GM21619 (cell line): Measurements from ENCODE around the gene RAB4B.
A peak's percentile ranks its signal among the peaks of the same experiment; 100 is the strongest.
"Not testable (repeated sequence)": the region's sequence is repeated elsewhere in the genome, so short reads cannot be mapped to it uniquely, and the experiment has no call there.

Experiments used
- ATAC-seq: cut with Tn5 transposase; IDR thresholded peaks from one replicate; pipeline ENCODE4 v1.9.1; 2021; ENCODE audit not compliant: unreplicated experiment

The RAB4B gene

DNA sequence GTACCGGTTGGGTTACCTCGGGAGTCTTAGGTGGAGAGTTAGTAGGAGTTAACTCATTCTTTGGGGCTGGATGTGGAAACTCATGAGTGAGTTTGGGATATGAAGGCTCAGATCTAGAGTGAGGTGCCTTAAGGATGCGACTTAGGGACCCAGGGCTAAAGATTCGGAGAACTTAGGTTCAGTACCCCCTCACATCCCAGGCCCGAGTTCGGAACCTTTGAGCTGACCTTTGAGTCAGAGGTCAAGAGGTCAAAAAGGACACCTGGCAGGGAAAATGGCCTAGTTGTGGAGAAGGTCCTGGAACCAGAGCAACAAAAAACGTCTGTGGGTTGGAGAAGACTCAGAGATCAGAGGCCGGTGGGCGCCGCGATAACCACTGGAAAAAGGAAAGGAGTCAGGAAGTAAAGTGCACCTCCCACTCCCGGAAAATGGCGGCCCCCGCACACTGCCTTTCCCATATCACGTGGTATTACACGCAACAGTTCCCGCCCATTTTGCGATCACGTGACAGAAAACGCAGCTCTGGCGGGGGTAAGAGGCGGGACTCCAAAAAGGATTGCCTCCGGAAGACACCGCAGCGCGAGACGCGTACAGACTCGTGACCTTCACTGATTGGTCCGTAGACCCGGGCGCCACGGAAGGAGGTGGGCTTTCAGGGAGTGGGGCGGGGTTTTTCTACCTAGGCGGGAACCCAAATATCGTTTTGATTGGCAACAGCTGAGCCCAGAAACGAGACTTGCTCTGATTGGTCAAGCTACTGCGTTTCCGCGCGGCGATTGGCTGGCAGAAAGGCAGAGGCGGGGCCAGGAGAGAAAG, 27.8 kb upstream of the RAB4B start, which contains the start of gene ACTMAP:
Gene ACTMAP (minus strand): TSS at position 420 of the 816 bp plus-strand sequence. CDS start 674 bp downstream, outside the sequence.
- peak; percentile 76 for ATAC-seq

DNA sequence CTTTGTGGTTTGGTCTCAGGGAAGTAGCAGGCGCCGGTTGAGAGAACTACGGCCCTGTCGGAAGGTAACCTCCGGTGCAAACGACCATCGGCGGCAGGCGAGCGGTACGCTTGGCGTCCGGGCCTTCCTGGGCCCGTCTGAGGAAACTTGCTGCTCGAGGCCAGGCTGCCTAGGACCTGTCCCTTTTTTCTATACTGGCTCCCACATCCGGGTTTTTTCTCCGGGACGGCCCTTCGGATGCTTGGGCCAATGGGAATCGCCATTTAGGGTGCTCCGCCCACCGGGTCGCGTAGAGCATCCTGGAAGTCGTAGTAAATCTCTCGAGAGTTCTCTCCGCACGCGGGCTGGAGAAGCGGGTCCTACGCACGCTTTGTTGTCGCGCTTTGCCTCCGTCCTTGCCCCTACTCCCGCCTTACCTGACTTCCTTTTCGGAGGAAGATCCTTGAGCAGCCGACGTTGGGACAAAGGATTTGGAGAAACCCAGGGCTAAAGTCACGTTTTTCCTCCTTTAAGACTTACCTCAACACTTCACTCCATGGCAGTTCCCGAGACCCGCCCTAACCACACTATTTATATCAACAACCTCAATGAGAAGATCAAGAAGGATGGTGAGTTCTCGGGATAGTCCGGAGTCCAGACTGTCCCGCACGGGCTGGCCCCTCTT, 27.0 kb upstream of the RAB4B start, which contains the start of gene SNRPA:
Gene SNRPA (plus strand): TSS at position 330 of the 664 bp plus-strand sequence. CDS start 206 bp downstream, at position 536.
- peak; percentile 54 for ATAC-seq

DNA sequence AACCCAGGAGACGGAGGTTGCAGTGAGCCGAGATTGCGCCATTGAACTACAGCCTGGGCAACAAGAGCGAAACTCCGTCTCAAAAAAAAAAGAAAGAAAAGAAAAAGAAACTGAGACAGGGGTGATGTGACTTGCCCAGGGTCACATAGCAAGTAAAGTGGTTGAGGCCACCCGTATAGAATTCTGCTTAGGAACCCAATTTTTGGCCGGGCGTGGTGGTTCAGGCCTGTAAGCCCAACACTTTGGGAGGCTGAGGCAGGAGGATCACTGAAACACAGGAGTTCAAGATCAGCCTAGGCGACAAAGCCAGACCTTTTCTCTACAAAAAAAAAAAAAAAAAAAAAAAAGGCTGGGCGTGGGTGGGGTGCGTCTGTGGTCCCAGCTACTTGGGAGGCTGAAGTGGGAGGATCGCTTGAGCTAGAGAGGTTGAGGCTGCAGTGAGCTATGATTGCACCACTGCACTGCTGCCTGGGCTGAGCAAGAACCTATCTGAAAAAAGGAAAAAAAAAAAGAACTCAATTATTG, 25.7 kb upstream of the RAB4B start:
- ATAC-seq: no peak

DNA sequence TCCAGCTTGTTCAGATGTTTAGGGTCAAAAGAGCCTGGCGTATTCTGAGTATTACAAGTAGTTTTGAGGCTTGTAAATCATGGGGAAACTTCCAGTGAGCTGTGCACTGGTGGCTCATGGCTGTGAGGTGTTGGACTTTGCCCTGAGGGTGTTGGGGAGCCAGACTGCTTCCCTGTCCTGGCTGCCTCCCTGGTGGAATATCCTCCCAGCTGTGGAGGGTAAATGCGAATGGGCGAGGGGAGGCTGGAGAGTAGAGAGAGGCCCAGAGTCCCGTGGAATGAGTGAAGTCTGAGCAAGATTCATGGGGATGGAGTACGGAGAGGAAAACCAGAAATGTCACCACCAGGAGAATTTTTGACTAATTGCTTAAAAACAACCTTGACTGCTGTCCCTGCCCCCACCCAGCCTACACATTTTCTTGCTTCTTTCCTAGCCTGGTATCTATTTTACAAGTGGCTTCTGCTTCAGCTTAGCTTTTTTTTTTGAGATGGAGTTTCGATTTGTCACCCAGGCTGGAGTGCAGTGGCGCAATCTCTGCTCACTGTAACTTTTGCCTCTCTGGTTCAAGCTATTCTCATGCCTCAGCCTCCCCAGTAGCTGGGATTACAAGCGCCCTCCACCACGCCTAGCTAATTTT, 23.3 kb upstream of the RAB4B start:
- ATAC-seq: no peak

DNA sequence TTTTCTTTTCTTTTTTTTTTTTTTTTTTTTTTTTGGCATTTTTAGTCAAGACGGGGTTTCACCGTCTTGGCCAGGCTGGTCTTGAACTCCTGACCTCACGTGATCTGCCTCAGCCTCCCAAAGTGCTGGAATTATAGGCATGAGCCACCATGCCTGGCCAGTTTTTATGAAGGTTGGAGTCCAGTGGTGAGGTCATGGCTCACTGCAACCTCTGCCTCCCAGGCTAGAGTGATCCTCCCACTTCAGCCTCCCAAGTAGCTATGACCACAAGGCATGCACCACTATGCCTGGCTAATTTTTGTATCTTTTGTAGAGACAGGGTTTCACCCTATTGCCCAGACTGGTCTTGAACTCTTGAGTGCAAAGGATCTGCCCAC, 22.8 kb upstream of the RAB4B start:
- ATAC-seq: no peak

DNA sequence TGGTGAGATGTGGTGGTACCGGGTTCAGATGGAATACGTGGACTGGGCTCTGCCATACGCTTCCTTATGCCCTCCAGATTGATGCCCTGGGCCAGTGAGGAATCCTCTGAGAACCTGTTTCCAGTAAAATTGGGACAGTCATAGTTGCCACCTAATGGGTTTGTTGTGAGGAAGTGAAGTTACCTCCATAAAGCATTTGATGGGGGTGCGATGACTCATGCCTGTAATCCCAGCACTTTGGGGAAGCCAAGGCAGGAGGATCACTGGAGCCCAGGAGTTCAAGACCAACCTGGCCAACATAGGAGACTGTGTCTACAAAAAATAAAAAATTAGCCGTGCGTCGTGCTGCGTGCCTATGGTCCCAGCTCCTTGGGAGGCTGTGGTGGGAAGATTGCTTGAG, 22.3 kb upstream of the RAB4B start:
- no peak for ATAC-seq

DNA sequence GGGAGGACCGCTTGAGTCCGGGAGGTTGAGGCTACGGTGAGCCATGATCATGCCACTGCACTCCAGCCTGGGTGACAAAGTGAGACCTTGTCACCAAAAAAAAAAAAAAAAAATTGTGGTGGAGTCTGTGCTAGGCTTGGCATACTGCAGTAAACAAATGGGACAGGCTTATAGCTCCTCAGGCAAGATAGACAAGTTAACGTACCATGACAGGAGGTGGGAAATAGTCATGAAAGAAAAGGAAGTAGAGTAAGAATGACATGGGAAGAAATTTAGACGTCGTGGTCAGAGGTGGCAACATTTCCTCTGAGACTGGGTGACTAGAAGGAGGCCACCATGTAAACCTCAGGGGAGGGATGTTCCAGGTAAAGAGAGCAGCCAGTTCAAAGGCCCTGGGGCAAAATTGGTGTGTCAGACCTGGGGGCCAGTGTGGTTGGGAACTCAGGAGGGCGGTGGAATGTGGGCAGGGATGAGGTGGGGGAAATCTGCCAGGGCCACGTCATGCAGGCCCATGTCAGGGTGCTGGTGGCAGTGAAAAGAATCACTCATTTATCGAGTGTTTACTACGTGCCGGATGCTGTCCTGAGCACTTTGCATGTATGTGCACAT, 21.4 kb upstream of the RAB4B start:
- ATAC-seq: no peak

DNA sequence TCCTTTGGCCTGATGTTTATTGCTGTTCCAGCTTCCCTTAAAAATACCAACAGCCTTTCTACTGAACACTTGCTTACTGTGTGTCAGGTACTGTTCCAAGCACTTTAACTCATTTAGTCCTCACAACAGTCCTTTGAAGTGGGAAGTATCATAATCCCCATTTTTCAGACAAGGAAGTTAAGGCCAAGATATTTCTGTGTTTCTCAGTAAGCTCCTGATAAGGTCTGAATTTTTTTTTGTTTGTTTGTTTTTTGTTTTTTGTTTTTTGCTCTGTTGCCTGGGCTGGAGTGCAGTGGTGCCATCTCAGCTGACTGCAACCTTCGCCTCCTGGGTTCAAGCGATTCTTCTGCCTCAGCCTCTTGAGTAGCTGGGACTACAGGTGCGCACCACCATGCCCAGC, 19.6 kb upstream of the RAB4B start:
- no peak for ATAC-seq

DNA sequence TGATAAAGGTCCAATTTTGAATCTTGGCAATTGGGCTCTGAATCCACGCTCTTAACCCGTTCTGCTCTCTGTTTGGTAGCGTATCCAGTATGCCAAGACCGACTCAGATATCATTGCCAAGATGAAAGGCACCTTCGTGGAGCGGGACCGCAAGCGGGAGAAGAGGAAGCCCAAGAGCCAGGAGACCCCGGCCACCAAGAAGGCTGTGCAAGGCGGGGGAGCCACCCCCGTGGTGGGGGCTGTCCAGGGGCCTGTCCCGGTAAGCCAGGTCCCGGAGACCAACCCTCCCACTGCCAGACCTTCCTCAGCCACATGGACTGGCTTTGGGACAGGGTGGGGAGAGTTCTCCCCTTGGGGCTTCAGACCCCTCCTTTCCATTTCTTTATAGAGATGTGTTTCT, 18.7 kb upstream of the RAB4B start:
- no peak for ATAC-seq

DNA sequence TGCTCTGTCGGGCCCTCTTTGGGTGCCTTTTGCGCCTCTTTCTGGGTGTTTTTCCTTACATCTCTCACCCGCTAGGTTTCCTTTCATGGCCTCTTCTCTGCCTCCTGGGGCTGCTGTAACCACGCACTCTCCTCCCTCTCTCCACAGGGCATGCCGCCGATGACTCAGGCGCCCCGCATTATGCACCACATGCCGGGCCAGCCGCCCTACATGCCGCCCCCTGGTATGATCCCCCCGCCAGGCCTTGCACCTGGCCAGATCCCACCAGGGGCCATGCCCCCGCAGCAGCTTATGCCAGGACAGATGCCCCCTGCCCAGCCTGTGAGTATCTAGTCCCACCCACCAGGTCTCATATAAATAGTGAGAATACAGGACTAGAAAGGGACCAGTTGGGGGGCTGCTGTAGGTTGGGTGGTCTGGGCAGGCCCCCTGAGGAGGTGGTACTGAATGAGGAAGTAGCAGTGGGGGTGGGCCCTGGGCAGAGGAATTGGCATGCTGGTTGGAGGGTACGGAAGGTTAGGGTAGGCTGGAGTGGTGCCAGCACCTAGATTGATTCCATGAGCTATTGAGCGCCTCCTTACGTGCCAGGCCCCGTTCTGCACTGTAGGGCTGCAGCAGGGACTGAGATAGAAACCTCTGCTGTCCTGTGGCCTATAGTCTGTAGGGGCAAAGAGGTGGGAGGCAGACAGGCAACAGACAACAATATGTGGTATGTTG, 15.1 kb upstream of the RAB4B start:
- ATAC-seq: no peak

DNA sequence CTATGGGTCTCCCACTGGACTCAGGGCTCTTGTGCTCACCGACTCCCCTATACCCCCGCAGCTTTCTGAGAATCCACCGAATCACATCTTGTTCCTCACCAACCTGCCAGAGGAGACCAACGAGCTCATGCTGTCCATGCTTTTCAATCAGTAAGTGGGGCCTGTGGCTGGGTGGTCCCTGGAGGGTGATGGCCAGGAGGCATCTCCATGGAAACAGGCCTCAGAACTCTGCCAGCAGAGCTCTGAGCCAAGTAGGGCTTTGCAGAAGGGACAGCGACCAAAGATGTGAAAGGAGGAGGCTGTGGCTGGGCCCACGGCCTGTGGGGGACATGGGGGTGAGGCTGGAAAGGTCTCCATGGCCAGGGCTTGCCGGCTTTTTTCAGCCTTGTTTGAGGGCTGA, 14.5 kb upstream of the RAB4B start:
- ATAC-seq: no peak

DNA sequence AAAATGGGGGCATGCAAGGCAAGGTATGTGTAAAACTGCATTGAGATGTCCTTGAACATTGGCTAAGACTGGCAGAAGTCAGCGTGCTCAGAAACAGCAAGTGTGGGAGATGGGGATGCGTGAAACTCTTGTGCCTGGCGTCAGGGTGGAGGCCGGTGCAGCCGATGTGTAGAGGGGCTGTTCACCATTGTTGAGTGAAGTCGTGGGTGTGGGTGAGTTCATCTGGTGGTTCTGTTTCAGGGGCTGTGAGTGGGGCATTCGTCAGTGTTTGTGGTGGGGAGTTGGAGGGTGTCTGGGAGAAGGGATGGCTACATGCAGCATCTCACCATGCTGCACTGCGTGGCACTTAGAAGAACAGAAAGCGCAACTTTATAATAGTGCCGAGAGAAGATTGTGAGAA, 14.1 kb upstream of the RAB4B start:
- no peak for ATAC-seq

DNA sequence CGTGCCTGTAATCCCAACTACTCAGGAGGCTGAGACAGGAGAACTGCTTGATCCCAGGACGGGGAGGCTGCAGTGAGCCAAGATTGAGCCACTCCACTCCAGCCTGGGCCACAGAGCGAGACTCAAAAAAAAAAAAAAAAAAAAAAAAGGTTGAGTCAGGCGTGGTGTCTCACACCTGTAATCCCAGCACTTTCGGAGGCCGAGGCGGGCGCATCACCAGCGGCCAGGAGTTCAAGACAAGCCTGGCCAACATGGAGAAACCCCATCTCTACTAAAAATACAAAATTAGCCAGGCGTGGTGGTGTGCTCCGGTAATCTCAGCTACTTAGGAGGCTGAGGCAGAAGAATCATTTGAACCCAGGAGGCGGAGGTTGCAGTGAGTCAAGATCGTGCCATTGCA, 11.7 kb upstream of the RAB4B start:
- not testable (repeated sequence) for ATAC-seq

DNA sequence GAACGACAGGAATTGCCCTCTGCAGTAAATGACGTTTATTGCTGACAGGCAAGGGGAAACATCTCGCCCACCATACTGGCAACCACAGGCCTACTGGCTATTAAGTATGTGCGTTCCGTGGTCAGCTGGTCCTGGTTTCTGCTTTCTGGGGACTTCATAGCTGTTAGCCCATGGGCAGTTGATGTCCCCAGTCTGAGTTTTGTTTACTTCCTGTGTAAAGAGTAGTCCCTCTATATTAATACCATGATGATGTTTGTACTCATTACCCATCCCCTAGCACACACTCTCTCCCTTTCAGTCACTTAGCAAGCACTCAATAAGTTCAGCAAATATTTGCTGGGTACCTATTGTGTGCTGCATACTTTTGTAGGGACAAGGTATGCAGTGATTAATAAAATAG, 9.2 kb upstream of the RAB4B start:
- ATAC-seq: no peak

DNA sequence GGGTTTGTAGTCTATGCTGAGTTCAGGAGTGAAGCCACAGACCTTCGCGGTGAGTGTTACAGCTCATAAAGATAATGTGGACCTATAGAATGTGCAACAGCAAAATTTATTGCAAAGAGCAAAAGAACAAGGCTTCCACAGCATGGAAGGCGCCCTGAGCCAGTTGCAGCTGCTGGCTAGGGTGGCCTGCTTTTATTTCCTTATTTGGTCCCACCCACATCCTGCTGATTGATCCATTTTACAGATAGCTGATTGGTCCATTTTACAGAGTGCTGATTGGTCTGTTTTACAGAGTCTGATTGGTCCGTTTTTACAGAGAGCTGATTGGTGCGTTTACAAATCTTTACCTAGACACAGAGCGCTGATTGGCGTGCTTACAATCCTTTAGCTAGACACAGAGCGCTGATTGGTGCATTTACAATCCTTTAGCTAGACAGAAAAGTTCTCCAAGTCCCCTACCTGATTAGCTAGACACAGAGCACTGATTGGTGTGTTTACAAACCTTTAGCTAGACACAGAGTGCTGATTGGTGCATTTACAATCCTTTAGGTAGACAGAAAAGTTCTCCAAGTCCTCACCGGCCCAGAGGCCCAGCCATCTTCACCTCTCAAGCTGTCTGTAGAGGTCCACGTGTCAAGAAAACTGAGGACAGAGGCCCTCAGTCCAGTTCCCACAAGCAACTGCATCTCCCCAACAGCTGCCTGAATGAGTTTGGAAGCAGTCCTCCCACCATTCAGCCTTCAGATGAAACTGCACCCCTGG, 6.8 kb upstream of the RAB4B start:
- ATAC-seq: not testable (repeated sequence)

DNA sequence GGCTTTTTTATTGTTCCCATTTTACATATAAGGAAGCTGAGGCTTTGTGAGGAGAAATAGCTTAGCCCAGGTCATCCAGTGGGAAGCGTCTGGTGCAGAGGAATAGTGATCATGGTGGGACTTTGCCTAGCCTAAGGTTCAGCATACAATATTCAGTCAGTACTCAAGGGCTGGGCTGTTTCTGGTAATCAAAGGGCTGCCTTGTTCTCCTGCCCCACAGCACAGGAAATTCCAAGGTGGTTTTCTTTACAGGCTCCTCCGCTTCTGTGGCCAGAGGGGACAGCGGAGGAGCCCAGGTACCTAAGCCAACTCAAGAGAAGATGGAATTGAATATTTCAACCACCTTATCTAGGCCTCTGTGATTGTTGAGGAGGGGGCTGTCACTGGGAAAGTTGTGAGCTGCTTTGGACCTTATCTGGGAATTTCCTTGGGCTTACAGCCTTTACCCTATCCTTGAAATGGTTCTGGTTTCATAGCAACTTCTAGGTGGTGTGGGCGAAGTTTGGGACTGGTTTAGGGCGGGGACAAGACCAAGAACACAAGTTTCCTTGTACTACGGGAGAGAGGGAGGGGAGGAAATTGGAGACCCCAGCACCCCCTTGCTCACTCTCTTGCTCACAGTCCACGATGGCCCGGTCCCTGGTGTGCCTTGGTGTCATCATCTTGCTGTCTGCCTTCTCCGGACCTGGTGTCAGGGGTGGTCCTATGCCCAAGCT, 3.0 kb upstream of the RAB4B start, which contains the start of gene MIA:
Gene MIA (plus strand): TSS at position 606 of the 716 bp plus-strand sequence. CDS start 22 bp downstream, at position 628.
- ATAC-seq: no peak

DNA sequence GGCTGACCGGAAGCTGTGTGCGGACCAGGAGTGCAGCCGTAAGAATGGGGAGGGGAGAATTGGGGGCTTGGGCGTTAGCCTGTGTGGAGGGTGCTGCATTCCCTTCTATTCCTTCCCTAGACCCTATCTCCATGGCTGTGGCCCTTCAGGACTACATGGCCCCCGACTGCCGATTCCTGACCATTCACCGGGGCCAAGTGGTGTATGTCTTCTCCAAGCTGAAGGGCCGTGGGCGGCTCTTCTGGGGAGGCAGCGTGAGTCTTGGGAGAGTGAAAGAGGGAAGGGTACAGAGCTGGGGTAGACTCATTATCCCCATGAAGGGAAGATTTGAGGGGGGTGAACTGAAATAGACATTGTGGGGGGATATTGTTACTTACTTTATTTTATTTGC, 2.4 kb upstream of the RAB4B start:
- ATAC-seq: no peak

DNA sequence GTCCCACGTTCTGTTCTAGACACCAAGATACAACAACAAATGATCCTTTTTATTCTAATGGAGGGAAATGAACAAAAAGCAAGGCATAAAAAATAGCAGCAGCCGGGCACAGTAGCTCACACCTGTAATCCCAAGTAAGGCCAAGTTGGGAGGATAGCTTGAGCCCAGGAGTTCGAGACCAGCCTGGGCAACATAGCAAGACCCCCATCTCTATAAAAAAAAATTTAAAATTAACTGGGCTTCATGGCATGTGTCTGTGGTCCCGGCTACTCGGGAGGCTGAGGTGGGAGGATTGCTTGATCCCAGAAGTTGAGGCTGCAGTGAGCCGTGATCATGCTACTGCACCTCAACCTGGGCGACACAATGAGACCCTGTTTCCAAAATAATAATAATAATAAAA, 1.7 kb upstream of the RAB4B start:
- no peak for ATAC-seq
